ENCODE measurements around the gene ZNRF1. TPM values are rescaled to one million over a fixed set of nuclear protein-coding genes. Genes with fewer than 3 reads are reported as not detected.

ZNRF1 gene
- total RNA-seq, 1 donor from 2014 or later: 7.9 TPM

GRCh38 chr16:75026239-75026891, 27.5 kb downstream of the ZNRF1 start:
- peak; percentile 89 to 98 for DNase-seq (ENCODE audit: low read depth in 2 of 2)

- no peak for DNase-seq (ENCODE audit: low read depth in 2 of 2)
Measured at GRCh38 chr16:75026892-75027391, 28.1 kb downstream of the ZNRF1 start.

- DNase-seq (ENCODE audit: low read depth in 2 of 2): peak in 1 of 2 donors; percentile 10
Measured at GRCh38 chr16:75027520-75028300, 28.9 kb downstream of the ZNRF1 start.

- no peak for DNase-seq (ENCODE audit: low read depth in 2 of 2)
Measured at GRCh38 chr16:75028544-75029135, 29.8 kb downstream of the ZNRF1 start.

GRCh38 chr16:75029854-75030253, 31.0 kb downstream of the ZNRF1 start:
- DNase-seq (ENCODE audit: low read depth in 2 of 2): no peak

- DNase-seq (ENCODE audit: low read depth in 2 of 2): no peak
Measured at GRCh38 chr16:75032655-75033054, 33.8 kb downstream of the ZNRF1 start.

- no peak for DNase-seq (ENCODE audit: low read depth in 2 of 2)
Measured at GRCh38 chr16:75035410-75035968, 36.7 kb downstream of the ZNRF1 start.

- DNase-seq (ENCODE audit: low read depth in 2 of 2): peak in 1 of 2 donors; percentile 30
Measured at GRCh38 chr16:75038036-75038858, 39.4 kb downstream of the ZNRF1 start.

GRCh38 chr16:75039941-75040340, 41.1 kb downstream of the ZNRF1 start:
- DNase-seq (ENCODE audit: low read depth in 2 of 2): no peak

GRCh38 chr16:75042426-75043174, 43.8 kb downstream of the ZNRF1 start:
- DNase-seq (ENCODE audit: low read depth in 2 of 2): no peak

GRCh38 chr16:75043175-75043895, 44.5 kb downstream of the ZNRF1 start:
- peak in 1 of 2 donors; percentile 26 for DNase-seq (ENCODE audit: low read depth in 2 of 2)

- no peak for DNase-seq (ENCODE audit: low read depth in 2 of 2)
Measured at GRCh38 chr16:75044800-75045361, 46.1 kb downstream of the ZNRF1 start.

- DNase-seq (ENCODE audit: low read depth in 2 of 2): no peak
Measured at GRCh38 chr16:75045424-75045823, 46.6 kb downstream of the ZNRF1 start.

- DNase-seq (ENCODE audit: low read depth in 2 of 2): no peak
Measured at GRCh38 chr16:75048054-75048453, 49.2 kb downstream of the ZNRF1 start.

- peak; percentile 70 to 91 for DNase-seq (ENCODE audit: low read depth in 2 of 2)
Measured at GRCh38 chr16:75048530-75048929, 49.7 kb downstream of the ZNRF1 start.

- no peak for DNase-seq (ENCODE audit: low read depth in 2 of 2)
Measured at GRCh38 chr16:75052481-75053202, 53.8 kb downstream of the ZNRF1 start.

GRCh38 chr16:75053791-75054555, 55.1 kb downstream of the ZNRF1 start:
- DNase-seq (ENCODE audit: low read depth in 2 of 2): peak in 1 of 2 donors; percentile 34

- DNase-seq (ENCODE audit: low read depth in 2 of 2): no peak
Measured at GRCh38 chr16:75054556-75054947, 55.7 kb downstream of the ZNRF1 start.
